Measurements from ENCODE around the gene CDR2. TPM values are rescaled to one million over a fixed set of nuclear protein-coding genes. Genes with fewer than 3 reads are reported as not detected.
A peak's percentile ranks its signal among the peaks of the same experiment; 100 is the strongest.
"Not testable (repeated sequence)": the region's sequence is repeated elsewhere in the genome, so short reads cannot be mapped to it uniquely, and the experiment has no call there.

Gene CDR2
- 10 to 100 TPM; 43.5 to 45.4 TPM for total RNA-seq

- H3K27ac Mint-ChIP-seq: peak within 1 kb of the TSS; percentile 96
- peaks cover 23% of the 10 kb centered on the region for H3K36me3 Mint-ChIP-seq (ENCODE audit: low read depth)
- H3K4me3 Mint-ChIP-seq: peak within 1 kb of the TSS; percentile 92
- no peaks in the 10 kb centered on the region for H3K9me3 Mint-ChIP-seq
- peak; percentile 98 for DNase-seq
- POLR2A ChIA-PET: interaction anchor here (0.6 kb wide), 1 partner anchor 45 kb away, joined by 4 read pairs; no protein-coding TSS in a partner anchor
- no peaks in the 10 kb centered on the region for H3K27me3 Mint-ChIP-seq
- CTCF ChIA-PET: interaction anchor here (0.5 kb wide), 1 partner anchor 23 kb away, joined by 3 read pairs; no protein-coding TSS in a partner anchor
- peaks cover 42% of the 10 kb centered on the region for H3K4me1 Mint-ChIP-seq
These were observed at the start of gene CDR2 for GRCh38 chr16:22374311-22375116. TSS of gene CDR2 (minus strand) at chr16:22374619. CDS start at chr16:22374309, 310 bp downstream.

- DNase-seq: no peak
- POLR2A ChIA-PET: no interaction called here
- no peak overlapping the region for H3K4me3 Mint-ChIP-seq
- CTCF ChIA-PET: interaction anchor here (0.6 kb wide), 1 partner anchor 1123 kb away, joined by 3 read pairs; no protein-coding TSS in a partner anchor
- H3K9me3 Mint-ChIP-seq: no peaks in the 10 kb centered on the region
- no peaks in the 10 kb centered on the region for H3K27me3 Mint-ChIP-seq
- H3K36me3 Mint-ChIP-seq (ENCODE audit: low read depth): peaks cover 49% of the 10 kb centered on the region
- H3K4me1 Mint-ChIP-seq: no peaks in the 10 kb centered on the region
- no peak overlapping the region for H3K27ac Mint-ChIP-seq
These were observed 49.3 kb upstream of the CDR2 start for GRCh38 chr16:22423716-22424115.

GRCh38 chr16:22421136-22421535 is 46.7 kb upstream of the CDR2 start:
- H3K4me3 Mint-ChIP-seq: no peak overlapping the region
- ChIA-PET POLR2A (no interaction called here), CTCF (interaction anchor here (0.5 to 0.6 kb wide), 2 partner anchors 39 to 1526 kb away, joined by 4 to 5 read pairs; no protein-coding TSS in a partner anchor)
- H3K27ac Mint-ChIP-seq: no peak overlapping the region
- peaks cover 46% of the 10 kb centered on the region for H3K36me3 Mint-ChIP-seq (ENCODE audit: low read depth)
- H3K4me1 Mint-ChIP-seq: no peaks in the 10 kb centered on the region
- H3K27me3 Mint-ChIP-seq: no peaks in the 10 kb centered on the region
- no peak for DNase-seq
- H3K9me3 Mint-ChIP-seq: no peaks in the 10 kb centered on the region

- H3K36me3 Mint-ChIP-seq (ENCODE audit: low read depth): peaks cover 48% of the 10 kb centered on the region
- CTCF ChIA-PET: interaction anchor here (0.5 to 1.1 kb wide), 3 partner anchors 13 to 39 kb away, joined by 4 to 5 read pairs (median 4); no protein-coding TSS in a partner anchor
- H3K9me3 Mint-ChIP-seq: no peaks in the 10 kb centered on the region
- no peak for DNase-seq
- H3K4me1 Mint-ChIP-seq: no peaks in the 10 kb centered on the region
- no peak overlapping the region for H3K27ac Mint-ChIP-seq
- H3K4me3 Mint-ChIP-seq: no peak overlapping the region
- POLR2A ChIA-PET: no interaction called here
- H3K27me3 Mint-ChIP-seq: no peaks in the 10 kb centered on the region
These were observed 46.3 kb upstream of the CDR2 start for GRCh38 chr16:22420606-22421135.

- CTCF ChIA-PET: interaction anchor here (0.8 to 1.1 kb wide), 2 partner anchors 12 to 17 kb away, joined by 4 read pairs; no protein-coding TSS in a partner anchor
- POLR2A ChIA-PET: no interaction called here
- Mint-ChIP-seq H3K4me1 (no peaks in the 10 kb centered on the region), H3K27ac (no peak overlapping the region), H3K27me3 (no peaks in the 10 kb centered on the region), H3K36me3 (ENCODE audit: low read depth) (peaks cover 45% of the 10 kb centered on the region), H3K4me3 (no peak overlapping the region), H3K9me3 (no peaks in the 10 kb centered on the region)
- DNase-seq: no peak
These were observed 45.5 kb upstream of the CDR2 start for GRCh38 chr16:22419908-22420307.

GRCh38 chr16:22418826-22419225 is 44.4 kb upstream of the CDR2 start:
- ChIA-PET POLR2A (interaction anchor here (0.6 kb wide), 1 partner anchor 43 kb away, joined by 6 read pairs; no protein-coding TSS in a partner anchor), CTCF (interaction anchor here (0.6 kb wide), 1 partner anchor 19 kb away, joined by 3 read pairs; no protein-coding TSS in a partner anchor)
- Mint-ChIP-seq H3K27me3 (no peaks in the 10 kb centered on the region), H3K9me3 (no peaks in the 10 kb centered on the region), H3K4me1 (no peaks in the 10 kb centered on the region), H3K4me3 (no peak overlapping the region), H3K36me3 (ENCODE audit: low read depth) (peaks cover 38% of the 10 kb centered on the region), H3K27ac (no peak overlapping the region)
- DNase-seq: no peak

- H3K27me3 Mint-ChIP-seq, H3K27ac Mint-ChIP-seq, H3K4me1 Mint-ChIP-seq, DNase-seq, H3K9me3 Mint-ChIP-seq, H3K4me3 Mint-ChIP-seq, POLR2A ChIA-PET: not testable (repeated sequence)
- CTCF ChIA-PET: interaction anchor here (0.8 to 1.0 kb wide), 2 partner anchors 10 to 56 kb away, joined by 3 to 5 read pairs; no protein-coding TSS in a partner anchor
- peaks cover 34% of the 10 kb centered on the region for H3K36me3 Mint-ChIP-seq (ENCODE audit: low read depth)
These were observed 43.4 kb upstream of the CDR2 start for GRCh38 chr16:22417798-22418197.

GRCh38 chr16:22417019-22417418 is 42.6 kb upstream of the CDR2 start:
- ChIA-PET CTCF (interaction anchor here (0.6 kb wide), 1 partner anchor 1303 kb away, joined by 3 read pairs; no protein-coding TSS in a partner anchor), POLR2A (interaction anchor here (0.5 kb wide), 1 partner anchor 21 kb away, joined by 3 read pairs; no protein-coding TSS in a partner anchor)
- Mint-ChIP-seq H3K36me3 (ENCODE audit: low read depth) (peaks cover 30% of the 10 kb centered on the region), H3K9me3 (no peaks in the 10 kb centered on the region), H3K4me1 (no peaks in the 10 kb centered on the region), H3K27me3 (no peaks in the 10 kb centered on the region), H3K27ac (no peak overlapping the region), H3K4me3 (no peak overlapping the region)
- no peak for DNase-seq

GRCh38 chr16:22413819-22414218 is 39.4 kb upstream of the CDR2 start:
- Mint-ChIP-seq H3K27me3 (no peaks in the 10 kb centered on the region), H3K27ac (no peak overlapping the region), H3K4me3 (no peak overlapping the region), H3K36me3 (ENCODE audit: low read depth) (peaks cover 12% of the 10 kb centered on the region), H3K9me3 (no peaks in the 10 kb centered on the region), H3K4me1 (no peaks in the 10 kb centered on the region)
- no peak for DNase-seq
- ChIA-PET POLR2A (no interaction called here), CTCF (no interaction called here)

- Mint-ChIP-seq H3K4me1 (peaks cover 2% of the 10 kb centered on the region), H3K36me3 (ENCODE audit: low read depth) (peaks cover 5% of the 10 kb centered on the region), H3K27ac (no peak overlapping the region), H3K27me3 (no peaks in the 10 kb centered on the region), H3K9me3 (no peaks in the 10 kb centered on the region), H3K4me3 (no peak overlapping the region)
- ChIA-PET POLR2A (no interaction called here), CTCF (interaction anchor here (0.7 to 1.4 kb wide), 4 partner anchors 10 to 34 kb away, joined by 3 to 4 read pairs (median 4); no protein-coding TSS in a partner anchor)
- DNase-seq: no peak
These were observed 33.1 kb upstream of the CDR2 start for GRCh38 chr16:22407486-22407885.

- H3K9me3 Mint-ChIP-seq: no peaks in the 10 kb centered on the region
- peaks cover 5% of the 10 kb centered on the region for H3K36me3 Mint-ChIP-seq (ENCODE audit: low read depth)
- POLR2A ChIA-PET: no interaction called here
- CTCF ChIA-PET: interaction anchor here (1.4 kb wide), 1 partner anchor 10 kb away, joined by 3 read pairs; no protein-coding TSS in a partner anchor
- H3K27ac Mint-ChIP-seq: no peak overlapping the region
- H3K4me3 Mint-ChIP-seq: no peak overlapping the region
- H3K27me3 Mint-ChIP-seq: no peaks in the 10 kb centered on the region
- DNase-seq: no peak
- H3K4me1 Mint-ChIP-seq: peaks cover 2% of the 10 kb centered on the region
These were observed 27.8 kb upstream of the CDR2 start for GRCh38 chr16:22402191-22402590.

GRCh38 chr16:22400900-22401299 is 26.5 kb upstream of the CDR2 start:
- Mint-ChIP-seq H3K27ac (no peak overlapping the region), H3K4me1 (peaks cover under 1% of the 10 kb centered on the region), H3K4me3 (no peak overlapping the region), H3K27me3 (no peaks in the 10 kb centered on the region), H3K36me3 (ENCODE audit: low read depth) (peaks cover 4% of the 10 kb centered on the region), H3K9me3 (no peaks in the 10 kb centered on the region)
- POLR2A ChIA-PET: no interaction called here
- DNase-seq: no peak
- CTCF ChIA-PET: interaction anchor here (0.6 to 1.4 kb wide), 3 partner anchors 9 to 1190 kb away, joined by 3 read pairs; no protein-coding TSS in a partner anchor

GRCh38 chr16:22397931-22398330 is 23.5 kb upstream of the CDR2 start:
- DNase-seq: no peak
- no peak overlapping the region for H3K4me3 Mint-ChIP-seq
- no peak overlapping the region for H3K27ac Mint-ChIP-seq
- ChIA-PET POLR2A (interaction anchor here (0.6 kb wide), 1 partner anchor 13 kb away, joined by 7 read pairs; no protein-coding TSS in a partner anchor), CTCF (interaction anchor here (0.8 to 1.3 kb wide), 3 partner anchors 10 to 34 kb away, joined by 3 to 4 read pairs (median 4); no protein-coding TSS in a partner anchor)
- no peaks in the 10 kb centered on the region for H3K27me3 Mint-ChIP-seq
- peaks cover 1% of the 10 kb centered on the region for H3K36me3 Mint-ChIP-seq (ENCODE audit: low read depth)
- H3K9me3 Mint-ChIP-seq: no peaks in the 10 kb centered on the region
- no peaks in the 10 kb centered on the region for H3K4me1 Mint-ChIP-seq

Measured in activated CD4-positive, alpha-beta T cell treated with anti-CD3 and anti-CD28 coated beads, Interleukin-2, amount 10 ng/mL, durations not matched to agents 7 days and 5 days (primary cell).